ENCODE measurements around the gene ABCA3.

The ABCA3 gene

GRCh38 chr16:2365397-2366294 lies 25.1 kb upstream of the ABCA3 start:
- DNase-seq (ENCODE audit: low spot score) = no peak
- TF ChIP-seq CTCF (IDR thresholded peaks at IDR 0.05) = no peak
- Histone ChIP-seq H3K27ac (no peak overlapping the region), H3K4me3 (no peak overlapping the region)

DNA sequence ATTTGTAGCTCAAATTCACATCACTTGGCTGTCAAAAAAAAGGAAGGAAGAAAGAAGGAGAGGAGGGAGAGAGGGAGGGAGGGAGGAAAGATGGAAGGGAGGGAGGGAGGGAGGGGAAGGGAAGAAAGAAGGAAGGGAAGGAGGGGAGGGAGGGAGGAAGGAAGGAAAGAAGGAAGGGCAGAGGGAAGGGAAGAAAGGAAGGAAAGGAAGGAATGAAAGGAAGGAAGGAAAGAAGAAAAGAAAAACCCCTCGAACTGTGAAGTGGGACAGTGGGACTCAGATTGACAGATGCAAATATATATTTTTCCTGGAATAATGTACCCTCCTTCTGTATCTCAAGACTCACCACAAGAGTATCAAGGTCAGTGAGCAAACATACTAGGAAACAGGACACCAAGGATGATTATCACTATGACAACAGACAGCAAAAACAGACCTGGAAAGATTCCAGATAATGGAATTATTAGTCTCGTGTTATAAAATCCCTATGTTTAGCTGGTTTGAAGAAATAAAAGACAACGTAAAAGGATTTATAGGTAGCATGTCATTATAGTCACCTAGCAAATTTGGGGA lies 24.2 kb upstream of the ABCA3 start:
- no peak for TF ChIP-seq CTCF (IDR thresholded peaks at IDR 0.05)
- no peak for DNase-seq (ENCODE audit: low spot score)
- Histone ChIP-seq H3K27ac (no peak overlapping the region), H3K4me3 (no peak overlapping the region)

DNA sequence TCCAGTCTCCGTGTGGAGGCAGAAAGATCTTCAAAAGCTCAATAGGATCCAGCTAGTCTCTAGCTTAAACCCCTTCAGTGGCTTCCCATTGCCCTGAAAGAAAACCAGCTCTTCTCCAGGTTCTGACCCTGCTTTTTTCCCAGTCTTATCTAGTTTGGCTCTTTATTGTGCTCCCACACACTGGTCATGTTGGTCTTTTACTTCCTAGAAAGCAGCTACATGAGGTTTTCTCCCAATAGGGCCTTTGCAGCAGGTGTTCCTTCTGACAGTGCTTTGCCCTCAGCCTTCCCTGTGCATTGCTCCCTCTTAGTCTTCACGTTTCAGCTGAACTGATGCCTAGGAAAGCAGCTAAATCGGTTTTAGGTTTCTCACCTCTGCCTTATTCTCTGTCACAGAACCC lies 21.7 kb upstream of the ABCA3 start:
- no peak for TF ChIP-seq CTCF (IDR thresholded peaks at IDR 0.05)
- DNase-seq (ENCODE audit: low spot score) = no peak
- H3K4me3 ChIP-seq = no peak overlapping the region
- H3K27ac ChIP-seq = no peak overlapping the region

- no peak overlapping the region for H3K27ac ChIP-seq
- TF ChIP-seq CTCF (IDR thresholded peaks at IDR 0.05) = no peak
- no peak overlapping the region for H3K4me3 ChIP-seq
Observed at GRCh38 chr16:2361129-2361528, 20.6 kb upstream of the ABCA3 start.

DNA sequence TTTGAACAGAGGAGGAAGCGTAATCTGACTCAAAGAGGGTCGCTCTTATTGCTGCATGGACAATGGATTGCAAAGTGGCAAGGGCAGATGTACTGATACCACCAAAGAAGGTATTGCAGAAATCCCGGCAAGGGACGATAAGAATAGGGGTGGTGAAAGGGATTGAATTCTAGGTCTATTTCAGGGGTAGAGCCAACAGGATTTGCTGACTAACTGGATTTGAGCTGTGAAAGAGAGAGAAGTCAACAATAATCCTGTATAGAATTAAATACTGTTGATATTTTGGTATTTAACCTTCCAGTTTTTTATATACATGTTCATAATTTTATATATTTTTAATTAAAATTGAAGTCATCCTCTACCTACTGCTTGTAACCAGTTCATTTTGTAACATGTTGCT lies 19.4 kb upstream of the ABCA3 start:
- Histone ChIP-seq H3K27ac (no peak overlapping the region), H3K4me3 (no peak overlapping the region)
- DNase-seq (ENCODE audit: low spot score) = no peak
- TF ChIP-seq CTCF (IDR thresholded peaks at IDR 0.05) = no peak

More at GRCh38 chr16:2361129-2361528, 20.6 kb upstream of the ABCA3 start:
- no peak for DNase-seq (ENCODE audit: low spot score)

DNA sequence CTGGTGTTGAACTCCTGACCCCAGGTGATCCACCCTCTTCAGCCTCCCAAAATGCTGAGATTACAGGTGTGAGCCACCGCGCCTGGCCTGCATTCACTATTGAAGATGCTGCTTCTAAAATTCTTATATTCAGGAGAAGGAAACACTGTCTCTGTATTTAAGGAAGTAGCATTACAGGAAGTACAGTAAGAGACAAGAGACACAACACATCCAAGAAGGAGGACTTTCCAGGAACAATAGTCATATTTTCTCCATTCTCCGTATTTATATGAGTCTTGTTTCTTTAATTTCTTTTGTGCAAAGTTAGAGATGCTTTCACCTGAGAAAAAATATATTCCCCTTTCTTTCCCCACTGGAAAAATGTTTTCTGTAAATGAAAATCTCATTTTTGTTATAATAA lies 18.3 kb upstream of the ABCA3 start:
- H3K4me3 ChIP-seq = no peak overlapping the region
- no peak for TF ChIP-seq CTCF (IDR thresholded peaks at IDR 0.05)
- no peak for DNase-seq (ENCODE audit: low spot score)
- no peak overlapping the region for H3K27ac ChIP-seq

GRCh38 chr16:2357331-2357730 lies 16.8 kb upstream of the ABCA3 start:
- no peak for DNase-seq (ENCODE audit: low spot score)
- no peak overlapping the region for H3K27ac ChIP-seq
- no peak overlapping the region for H3K4me3 ChIP-seq
- no peak for TF ChIP-seq CTCF (IDR thresholded peaks at IDR 0.05)

All from coronary artery (tissue), 2 donors.